NCI-H748 (cell line): ENCODE data around the gene MIPOL1.
"Not testable (repeated sequence)": the region's sequence is repeated elsewhere in the genome, so short reads cannot be mapped to it uniquely, and the experiment has no call there.

Experiments
- DNase-seq: peaks from one replicate; lab custom pipeline; 2025; ENCODE audit not compliant: unreplicated experiment; lab: John Stamatoyannopoulos, UW

Gene MIPOL1

DNA sequence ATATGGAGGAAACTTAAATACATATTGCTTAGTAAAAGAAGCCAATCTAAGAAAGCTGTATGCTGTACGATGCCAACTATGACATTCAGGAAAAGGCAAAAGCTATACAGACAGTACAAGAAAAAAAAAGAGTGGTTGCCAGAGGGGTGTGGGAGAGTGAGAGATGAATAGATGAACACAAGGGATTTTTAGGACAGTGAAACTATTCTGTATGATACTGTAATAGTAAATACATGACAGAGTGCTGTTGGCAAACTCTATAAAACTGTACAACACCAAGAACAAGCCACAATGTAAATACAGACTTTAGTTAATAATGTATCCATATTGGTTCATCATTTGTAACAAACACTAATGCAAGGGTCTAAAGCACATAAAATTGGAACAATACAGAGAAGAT, 10.9 kb upstream of the MIPOL1 start:
- no peak for DNase-seq

DNA sequence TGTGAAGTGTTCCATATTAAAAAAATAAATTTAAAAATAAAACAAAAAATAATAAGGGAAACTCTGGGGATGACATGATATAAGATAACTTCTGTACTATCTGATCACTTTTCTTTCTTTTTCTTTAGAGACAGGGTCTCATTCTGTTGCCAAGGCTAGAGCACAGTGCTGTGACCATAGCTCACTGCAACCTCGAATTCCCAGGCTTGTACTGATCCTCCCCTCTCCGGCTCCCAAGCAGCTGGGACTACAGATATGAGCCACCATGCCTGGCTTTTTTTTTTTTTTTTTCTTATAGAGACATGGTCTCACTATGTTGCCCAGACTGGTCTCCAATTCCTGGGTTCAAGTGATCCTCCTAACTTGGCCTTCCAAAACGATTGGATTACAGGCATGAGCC, 10.4 kb upstream of the MIPOL1 start:
- DNase-seq: no peak

DNA sequence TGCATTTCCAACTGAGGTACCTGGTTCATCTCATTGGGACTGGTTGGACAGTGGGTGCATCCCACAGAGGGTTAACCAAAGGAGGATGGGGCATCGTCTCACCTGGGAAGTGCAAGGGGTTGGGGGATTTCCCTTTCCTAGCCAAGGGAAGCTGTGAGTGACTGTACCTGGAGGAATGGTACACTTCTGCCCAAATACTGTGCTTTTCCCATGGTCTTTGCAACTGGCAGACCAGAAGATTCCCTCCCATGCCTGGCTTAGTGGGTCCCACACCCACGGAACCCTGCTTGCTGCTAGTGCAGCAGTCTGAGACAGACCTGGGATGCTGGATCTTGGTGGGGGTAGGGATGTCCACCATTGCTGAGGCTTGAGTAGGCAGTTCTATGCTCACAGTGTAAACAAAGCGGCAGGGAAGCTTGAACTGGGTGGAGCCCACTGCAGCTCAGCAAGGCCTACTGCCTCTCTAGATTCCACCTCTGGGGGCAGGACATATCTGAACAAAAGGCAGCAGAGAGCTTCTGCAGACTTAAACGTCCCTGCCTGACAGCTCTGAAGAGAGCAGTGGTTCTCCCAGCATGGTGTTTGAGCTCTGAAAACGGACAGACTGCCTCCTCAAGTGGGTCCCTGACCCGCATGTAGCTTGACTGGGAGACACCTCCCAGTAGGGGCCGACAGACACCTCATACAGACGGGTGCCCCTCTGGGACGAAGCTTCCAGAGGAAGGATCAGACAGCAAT, 9.7 kb upstream of the MIPOL1 start:
- not testable (repeated sequence) for DNase-seq

DNA sequence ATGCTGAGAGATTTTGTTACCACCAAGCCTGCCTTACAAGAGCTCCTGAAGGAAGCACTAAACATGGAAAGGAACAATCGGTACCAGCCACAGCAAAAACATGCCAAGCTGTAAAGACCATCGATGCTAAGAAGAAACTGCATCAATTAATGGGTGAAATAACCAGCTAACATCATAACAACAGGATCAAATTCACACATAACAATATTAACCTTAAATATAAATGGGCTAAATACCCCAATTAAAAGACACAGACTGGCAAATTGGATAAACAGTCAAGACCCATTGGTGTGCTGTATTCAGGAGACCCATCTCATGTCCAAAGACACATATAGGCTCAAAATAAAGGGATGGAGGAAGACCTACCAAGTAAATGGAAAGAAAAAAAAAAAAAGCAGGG, 8.0 kb upstream of the MIPOL1 start:
- not testable (repeated sequence) for DNase-seq

DNA sequence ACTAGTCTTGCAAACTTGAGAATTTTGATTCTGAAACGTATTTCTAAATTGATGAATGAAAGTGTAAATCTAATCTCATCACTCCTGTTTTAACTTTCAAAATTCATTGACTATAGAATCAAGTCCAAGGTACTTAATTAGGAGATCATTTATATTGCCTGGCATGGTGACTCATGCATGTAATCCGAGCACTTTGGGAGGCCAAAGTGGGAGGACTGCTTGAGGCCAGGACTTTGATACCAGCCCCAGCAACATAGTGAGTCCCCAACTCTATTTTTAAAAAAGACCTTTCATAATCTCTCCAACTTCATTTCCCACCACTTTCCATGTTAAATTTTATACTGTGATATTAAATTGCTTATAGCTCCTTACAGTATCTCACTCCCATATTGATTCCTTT, 3.0 kb upstream of the MIPOL1 start:
- DNase-seq: no peak

DNA sequence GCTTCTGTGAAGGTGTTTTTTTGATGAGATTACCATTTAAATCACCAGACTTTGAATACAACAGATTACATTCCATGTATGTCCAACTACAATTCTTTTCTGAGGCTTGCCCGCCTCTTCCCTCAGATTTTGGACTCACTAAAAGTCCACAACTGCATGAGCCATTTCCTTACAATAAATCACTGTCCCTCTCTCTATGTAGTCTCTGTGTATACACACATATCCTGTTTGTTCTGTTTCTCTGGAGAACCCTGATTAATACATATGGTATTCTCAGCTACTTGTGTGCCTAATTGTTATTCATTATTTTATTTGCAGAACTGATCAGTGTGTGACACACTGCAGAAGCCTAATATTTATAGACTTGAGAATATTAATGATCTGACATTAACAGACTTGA, 2.4 kb upstream of the MIPOL1 start:
- no peak for DNase-seq

DNA sequence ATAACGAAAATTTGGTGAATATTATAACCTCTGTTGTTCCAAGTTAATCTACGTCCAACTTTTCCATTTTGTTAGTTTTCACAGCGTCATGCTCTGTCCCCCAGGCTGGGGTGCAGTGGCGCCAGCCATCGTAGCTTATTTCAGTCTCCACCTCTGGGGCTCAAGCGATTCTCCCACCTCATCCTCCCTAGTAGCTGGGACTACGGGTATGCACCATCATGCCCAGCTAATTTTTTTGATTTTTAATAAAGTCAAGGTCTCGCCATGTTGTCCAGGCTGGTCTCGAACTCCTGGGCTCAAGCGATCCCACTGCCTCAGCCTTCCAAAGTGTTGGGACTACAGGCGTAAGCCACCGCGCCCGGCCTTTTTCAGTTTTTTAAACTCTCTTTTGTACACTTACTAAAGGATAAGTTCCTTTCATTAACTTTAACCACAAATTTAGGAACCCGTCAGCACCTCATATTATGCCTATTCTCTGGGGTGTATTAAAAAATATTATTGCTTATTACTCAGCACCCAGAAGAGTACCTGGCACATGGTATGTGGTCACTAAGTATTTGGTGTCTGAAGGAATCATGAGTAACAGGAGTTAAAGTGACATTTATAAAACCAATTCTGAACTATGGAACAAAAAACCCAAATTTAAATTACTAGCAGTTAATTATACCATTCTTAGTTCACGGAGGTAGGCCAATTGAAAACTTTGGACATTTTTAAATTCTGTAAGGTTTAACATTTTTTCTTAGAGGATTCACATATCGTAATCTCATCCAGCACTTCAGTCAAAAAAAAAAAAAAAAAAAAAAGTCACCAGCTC, 925 bp upstream of the MIPOL1 start:
- DNase-seq: no peak

DNA sequence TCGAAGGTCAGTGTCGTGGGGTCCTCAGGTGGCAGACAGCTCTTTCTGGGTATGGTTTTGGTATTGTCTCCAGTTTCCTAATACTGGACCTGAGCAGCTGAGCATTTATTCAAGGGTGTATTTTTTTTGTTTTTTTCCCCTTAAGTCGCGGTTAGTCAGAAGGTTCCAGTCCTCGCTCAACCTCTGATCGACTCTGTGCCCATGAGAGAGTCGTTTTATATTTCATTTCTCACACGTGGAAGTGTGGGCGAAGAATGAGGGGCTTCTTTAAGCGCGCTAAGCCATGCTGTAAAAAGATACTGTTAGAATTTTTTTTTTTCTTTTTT, 499 bp downstream of the MIPOL1 start:
- DNase-seq: no peak

DNA sequence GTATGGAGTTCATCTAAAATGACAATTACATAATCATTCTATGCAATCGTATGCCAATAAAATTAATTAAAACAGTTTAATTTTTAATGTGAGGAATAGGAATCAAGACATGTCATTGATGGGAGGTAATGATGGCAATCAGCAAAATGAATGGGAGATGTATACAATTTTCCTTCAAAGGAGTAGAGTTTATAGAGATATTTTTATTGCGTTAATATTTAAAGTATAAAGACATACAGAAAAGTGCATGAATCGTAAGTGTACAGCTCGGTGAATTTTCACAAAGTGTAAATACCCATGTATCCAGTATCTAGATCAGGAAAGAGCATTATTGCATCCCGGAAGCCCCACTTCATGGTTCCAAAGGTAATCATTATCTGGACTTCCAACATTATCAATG, 1.2 kb downstream of the MIPOL1 start:
- DNase-seq: no peak

DNA sequence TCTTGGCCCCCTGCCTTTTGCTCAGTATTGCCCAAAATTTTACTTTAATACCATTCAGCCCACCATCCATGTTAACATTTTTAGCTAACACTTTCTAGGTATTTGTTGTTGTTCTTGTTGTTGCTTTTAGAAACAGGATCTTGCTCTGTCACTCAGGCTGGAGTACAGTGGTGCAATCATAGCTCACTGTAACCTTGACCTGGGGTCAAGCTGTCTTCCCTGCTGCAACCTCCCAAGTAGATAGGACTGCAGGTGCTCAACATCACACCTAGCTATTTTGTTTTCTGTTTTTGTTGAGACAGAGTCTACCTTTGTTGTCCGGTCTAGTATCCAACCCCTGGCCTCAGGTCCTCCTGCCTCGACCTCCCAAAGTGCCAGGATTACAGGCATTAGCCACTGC, 4.0 kb downstream of the MIPOL1 start:
- no peak for DNase-seq

DNA sequence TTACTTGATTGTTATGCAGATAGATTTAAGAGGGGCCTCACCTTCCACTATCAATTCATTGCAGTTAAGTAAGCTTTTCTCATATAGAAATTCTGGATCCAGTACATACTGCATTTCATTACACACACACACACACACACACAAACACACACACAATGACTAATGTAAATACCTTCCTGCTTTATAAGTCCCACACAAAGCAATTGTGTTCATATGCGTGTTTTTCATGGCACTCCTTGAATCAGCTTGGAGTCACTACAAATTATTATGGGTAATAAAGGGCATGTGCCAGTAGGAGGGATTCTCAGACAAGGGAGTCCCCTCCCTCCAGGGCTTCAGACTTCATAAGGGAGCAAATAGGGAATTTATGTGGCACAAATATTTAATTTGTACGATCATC, 4.5 kb downstream of the MIPOL1 start:
- DNase-seq: no peak

DNA sequence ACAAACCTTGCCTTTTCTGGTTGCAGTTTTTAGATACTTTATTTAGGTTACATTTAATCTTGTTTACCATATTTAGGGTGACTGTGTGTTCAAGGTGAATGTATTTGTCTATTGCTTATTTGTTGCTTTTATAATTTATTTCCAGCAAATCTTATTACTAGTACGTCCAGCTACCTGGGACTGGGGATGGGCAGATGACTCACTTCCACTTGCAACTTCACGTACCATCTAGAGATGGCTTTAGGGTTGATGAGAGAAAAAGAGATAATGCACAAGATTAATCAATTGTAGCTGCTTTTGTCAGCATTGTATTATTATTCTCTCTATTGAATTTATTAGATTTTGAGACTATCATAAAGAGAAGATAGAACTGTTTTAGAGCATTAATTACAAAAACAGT, 5.1 kb downstream of the MIPOL1 start:
- no peak for DNase-seq

DNA sequence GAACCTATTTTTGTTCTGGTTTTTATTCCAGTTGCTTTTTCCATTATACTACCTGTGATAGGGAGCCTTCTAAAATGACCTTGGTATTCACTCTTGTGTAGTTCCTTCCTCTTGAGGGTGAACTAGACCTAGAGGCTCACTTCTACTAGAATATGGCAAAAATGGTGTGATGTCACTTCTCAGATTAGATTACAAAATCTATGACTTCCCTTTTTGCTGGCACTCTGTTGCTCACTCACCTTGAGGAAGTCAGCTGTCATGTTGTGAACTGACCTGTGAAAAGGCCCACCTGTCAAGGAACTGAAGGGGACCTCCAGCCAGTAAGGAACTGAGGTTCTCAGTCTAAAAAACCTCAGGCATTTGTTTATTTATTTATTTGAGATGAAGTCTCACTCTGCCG, 5.7 kb downstream of the MIPOL1 start:
- DNase-seq: no peak

DNA sequence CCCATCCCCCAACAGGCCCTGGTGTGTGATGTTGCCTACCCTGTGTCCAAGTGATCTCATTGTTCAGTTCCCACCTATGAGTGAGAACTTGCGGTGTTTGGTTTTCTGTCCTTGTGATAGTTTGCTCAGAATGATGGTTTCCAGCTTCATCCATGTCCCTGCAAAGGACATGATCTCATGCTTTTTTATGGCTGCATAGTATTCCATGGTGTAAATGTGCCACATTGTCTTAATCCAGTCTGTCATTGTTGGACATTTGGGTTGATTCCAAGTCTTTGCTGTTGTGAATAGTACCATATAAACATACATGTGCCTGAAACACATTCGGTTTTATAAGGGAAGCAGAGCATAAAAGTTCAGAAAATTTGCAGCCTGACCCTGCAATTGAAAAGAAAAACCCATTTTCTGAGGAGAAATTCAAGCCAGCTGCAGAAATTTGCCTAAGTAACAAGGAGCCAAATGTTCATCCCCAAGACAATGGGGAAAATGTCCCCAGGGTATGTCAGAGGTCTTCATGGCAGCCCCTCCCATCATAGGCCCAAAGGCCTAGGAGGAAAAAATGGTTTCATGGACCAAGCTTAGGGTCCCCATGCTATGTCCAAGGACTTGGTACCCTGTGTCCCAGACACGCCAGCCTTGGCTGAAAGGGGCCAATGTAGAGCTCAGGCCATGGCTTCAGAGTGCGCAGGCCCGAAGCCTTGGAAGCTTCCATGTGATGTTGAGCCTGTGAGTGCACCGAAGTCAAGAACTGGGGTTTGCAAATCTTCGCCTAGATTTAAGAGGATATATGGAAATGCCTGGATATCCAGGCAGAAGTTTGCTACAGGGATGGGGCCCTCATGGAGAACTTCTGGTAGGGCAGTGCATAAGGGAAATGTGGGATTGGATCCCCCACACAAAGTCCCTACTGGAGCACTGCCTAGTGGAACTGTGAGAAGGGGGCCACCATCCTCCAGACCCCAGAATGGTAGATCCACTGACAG, 8.2 kb downstream of the MIPOL1 start:
- DNase-seq: not testable (repeated sequence)

DNA sequence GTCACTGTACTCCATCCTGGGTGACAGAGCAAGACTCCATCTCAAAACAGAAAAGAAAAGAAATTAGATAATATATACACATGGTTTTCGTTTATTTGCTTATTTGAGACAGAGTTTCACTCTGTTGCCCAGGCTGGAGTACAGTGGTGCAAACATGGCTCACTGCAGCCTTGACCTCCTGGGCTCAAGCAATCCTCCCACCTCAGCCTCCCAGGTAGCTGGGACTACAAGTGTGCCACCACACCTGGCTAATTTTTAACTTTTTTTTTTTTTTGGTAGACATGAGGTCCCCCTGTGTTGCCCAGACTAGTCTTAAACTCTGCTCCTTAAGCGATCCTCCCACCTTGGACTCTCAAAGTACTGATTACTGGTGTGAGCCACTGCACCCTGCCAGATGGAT, 11.9 kb downstream of the MIPOL1 start:
- not testable (repeated sequence) for DNase-seq

DNA sequence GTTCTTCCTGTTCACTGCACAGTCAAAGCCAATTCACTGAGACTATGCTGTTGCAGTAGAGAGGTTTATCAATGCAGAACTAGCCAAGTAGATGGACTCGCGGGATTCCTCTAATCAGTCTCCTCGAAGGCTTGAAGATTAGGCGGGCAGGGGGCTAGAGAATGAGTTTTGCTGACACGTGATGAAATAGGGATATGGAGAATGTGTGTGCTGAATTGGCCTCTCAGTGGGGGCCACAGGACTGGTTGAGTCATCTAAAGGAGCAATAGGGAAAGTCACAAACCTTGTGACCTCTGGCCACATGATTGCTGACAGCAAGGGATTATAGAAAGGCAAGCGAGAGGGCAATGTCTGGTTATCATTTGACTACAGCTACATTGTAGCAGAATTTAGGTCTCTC, 12.7 kb downstream of the MIPOL1 start:
- DNase-seq: no peak

DNA sequence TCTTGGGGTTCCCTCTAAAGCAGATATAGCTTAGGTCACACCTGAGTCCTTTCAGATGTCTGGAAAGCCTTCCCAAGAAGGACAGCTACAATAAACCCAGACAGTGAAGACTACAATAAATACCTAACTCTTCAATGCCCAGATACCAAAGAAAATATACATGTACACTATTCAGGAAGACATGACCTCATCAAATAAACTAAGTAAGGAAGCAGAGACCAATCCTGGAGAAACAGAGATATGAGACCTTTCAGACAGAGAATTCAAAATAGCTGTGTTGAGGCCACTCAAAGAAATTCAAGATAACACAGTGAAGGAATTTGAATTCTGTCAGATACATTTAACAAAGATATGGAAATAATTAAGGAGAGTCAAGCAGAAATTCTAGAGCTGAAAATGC, 15.3 kb downstream of the MIPOL1 start:
- DNase-seq: no peak

DNA sequence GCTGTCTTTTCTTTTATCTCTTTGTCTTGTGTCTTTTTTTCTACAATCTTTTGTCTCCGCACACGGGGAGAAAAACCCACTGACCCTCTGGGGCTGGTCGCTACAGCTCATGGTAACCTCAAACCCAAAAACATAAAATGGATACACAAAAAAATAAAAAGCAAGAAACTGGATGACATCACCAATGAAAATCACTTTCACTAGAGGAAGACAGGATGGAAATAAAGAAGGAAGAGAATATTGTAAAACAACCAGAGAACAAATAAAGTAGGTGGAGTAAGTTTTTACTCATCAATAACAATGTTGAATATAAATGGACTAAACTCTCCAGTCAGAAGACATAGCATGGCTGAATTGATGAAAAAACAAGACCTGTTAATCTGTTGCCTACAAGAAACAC, 17.6 kb downstream of the MIPOL1 start:
- no peak for DNase-seq

DNA sequence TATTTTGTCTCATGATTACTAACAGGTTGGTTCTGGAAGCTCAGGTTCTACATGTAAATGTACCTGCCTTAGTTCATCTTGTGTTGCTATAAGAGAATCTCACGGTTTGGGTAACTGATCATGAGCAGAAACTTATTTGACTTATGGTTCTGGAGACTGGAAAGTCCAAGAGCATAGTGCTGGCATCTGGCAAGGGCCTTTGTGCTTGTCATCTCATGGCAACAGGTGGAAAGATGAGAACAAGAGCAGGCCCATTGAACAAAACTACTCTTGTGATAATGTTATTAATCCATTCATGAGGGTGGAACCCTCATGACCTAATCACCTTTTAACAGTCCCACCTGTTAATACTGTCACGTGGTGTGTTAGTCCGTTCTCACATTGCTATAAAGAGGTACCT, 23.3 kb downstream of the MIPOL1 start:
- DNase-seq: no peak

DNA sequence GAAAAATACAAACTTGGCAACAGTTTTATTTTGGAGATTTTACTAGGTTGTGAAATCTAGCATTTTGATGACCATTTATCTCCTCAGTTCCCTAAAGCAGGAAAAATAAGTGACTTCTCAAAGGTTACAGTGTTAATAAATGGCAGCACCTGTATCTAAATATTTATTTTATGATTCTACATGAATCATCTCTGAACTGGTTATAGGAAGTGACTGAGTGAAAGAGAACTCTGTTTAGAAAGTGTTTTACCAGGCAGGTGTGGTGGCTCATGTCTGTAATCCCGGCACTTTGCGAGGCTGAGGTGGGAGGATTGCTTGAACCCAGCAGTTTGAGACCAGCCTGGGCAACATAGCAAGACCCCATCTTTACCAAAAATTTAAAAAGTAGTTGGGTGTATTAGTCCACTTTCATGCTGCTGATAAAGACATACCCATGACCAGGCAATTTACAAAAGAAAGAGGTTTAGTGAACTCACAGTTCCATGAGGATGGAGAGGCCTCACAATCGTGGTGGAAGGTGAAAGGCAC, 26.3 kb downstream of the MIPOL1 start:
- DNase-seq: no peak

DNA sequence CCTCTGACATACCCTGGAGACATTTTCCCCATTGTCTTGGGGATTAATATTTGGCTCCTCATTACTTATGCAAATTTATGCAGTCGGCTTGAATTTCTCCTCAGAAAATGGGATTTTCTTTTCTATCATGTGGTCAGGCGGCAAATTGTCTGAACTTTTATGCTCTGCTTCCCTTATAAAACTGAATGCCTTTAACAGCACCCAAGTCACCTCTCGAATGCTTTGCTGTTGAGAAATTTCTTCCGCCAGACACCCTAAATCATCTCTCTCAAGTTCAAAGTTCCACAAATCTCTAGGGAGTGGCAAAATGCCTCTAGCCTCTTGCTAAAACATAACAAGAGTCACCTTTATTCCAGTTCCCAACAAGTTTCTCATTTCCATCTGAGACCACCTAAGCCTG, 27.9 kb downstream of the MIPOL1 start:
- DNase-seq: not testable (repeated sequence)
